ENCODE data around the gene HELZ2. TPM values are rescaled to one million over a fixed set of nuclear protein-coding genes. Genes with fewer than 3 reads are reported as not detected.

HELZ2 gene
- total RNA-seq, 1 donor from 2014 or later, result 188 TPM

DNA sequence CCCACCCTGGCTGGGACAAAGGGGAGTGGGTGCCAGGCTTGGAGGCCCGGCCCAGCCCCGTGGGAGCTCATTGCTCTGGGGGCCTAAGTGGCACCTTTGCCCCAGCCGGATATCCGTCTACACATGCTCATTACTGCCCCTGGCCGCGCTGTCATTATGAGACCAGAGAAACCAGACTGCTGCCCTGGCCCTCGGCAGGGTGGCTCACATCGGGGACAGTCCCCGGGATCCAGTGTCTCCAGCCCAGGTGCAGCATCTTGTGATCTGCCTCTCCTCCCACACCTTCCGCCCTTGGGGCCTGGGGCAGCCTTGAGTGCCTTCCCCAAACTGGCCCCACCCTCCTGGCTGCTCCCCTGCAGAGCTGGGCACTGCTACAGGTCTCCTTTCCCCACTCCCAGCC is 31.3 kb downstream of the HELZ2 start:
- Histone ChIP-seq H3K4me2 (ENCODE audit: low read length) (no peak overlapping the region), H3K4me1 (ENCODE audit: insufficient read depth, low read length) (peaks cover 2% of the 10 kb centered on the region), H2AFZ (ENCODE audit: low read depth, low read length) (no peak overlapping the region), H3K27me3 (ENCODE audit: insufficient read depth, low read length) (no peaks in the 10 kb centered on the region), H3K9ac (ENCODE audit: low read length) (no peak overlapping the region), H4K20me1 (ENCODE audit: insufficient read depth, low read length) (no peaks in the 10 kb centered on the region), H3K36me3 (ENCODE audit: insufficient read depth, low read length) (no peaks in the 10 kb centered on the region), H3K9me3 (ENCODE audit: insufficient read depth, low read depth, low read length) (no peaks in the 10 kb centered on the region), H3K4me3 (ENCODE audit: insufficient read depth, low read depth, low read length) (no peak overlapping the region), H3K79me2 (ENCODE audit: insufficient read depth, low read length) (no peaks in the 10 kb centered on the region), H3K27ac (ENCODE audit: low read depth, low read length) (no peak overlapping the region)
- FAIRE-seq (no peak), DNase-seq (ENCODE audit: low read depth) (no peak)
- Mint-ChIP-seq H3K9me3 (ENCODE audit: unreplicated experiment) (no peaks in the 10 kb centered on the region), H3K4me1 (ENCODE audit: low read depth, unreplicated experiment) (peaks cover 3% of the 10 kb centered on the region), H3K36me3 (ENCODE audit: low read depth, unreplicated experiment) (peaks cover 2% of the 10 kb centered on the region), H3K4me3 (ENCODE audit: unreplicated experiment) (no peak overlapping the region), H3K27me3 (ENCODE audit: low read depth, unreplicated experiment) (peaks cover 7% of the 10 kb centered on the region), H3K27ac (ENCODE audit: unreplicated experiment) (no peak overlapping the region)
- no peak for TF ChIP-seq EZH2 (IDR thresholded peaks at IDR 0.05; ENCODE audit: insufficient read depth, low read length)
- TF ChIP-seq, protein P1, sequence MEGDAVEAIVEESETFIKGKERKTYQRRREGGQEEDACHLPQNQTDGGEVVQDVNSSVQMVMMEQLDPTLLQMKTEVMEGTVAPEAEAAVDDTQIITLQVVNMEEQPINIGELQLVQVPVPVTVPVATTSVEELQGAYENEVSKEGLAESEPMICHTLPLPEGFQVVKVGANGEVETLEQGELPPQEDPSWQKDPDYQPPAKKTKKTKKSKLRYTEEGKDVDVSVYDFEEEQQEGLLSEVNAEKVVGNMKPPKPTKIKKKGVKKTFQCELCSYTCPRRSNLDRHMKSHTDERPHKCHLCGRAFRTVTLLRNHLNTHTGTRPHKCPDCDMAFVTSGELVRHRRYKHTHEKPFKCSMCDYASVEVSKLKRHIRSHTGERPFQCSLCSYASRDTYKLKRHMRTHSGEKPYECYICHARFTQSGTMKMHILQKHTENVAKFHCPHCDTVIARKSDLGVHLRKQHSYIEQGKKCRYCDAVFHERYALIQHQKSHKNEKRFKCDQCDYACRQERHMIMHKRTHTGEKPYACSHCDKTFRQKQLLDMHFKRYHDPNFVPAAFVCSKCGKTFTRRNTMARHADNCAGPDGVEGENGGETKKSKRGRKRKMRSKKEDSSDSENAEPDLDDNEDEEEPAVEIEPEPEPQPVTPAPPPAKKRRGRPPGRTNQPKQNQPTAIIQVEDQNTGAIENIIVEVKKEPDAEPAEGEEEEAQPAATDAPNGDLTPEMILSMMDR (IDR thresholded peaks at IDR 0.05; ENCODE audit: insufficient read depth, low read depth, low read length), result no peak

DNA sequence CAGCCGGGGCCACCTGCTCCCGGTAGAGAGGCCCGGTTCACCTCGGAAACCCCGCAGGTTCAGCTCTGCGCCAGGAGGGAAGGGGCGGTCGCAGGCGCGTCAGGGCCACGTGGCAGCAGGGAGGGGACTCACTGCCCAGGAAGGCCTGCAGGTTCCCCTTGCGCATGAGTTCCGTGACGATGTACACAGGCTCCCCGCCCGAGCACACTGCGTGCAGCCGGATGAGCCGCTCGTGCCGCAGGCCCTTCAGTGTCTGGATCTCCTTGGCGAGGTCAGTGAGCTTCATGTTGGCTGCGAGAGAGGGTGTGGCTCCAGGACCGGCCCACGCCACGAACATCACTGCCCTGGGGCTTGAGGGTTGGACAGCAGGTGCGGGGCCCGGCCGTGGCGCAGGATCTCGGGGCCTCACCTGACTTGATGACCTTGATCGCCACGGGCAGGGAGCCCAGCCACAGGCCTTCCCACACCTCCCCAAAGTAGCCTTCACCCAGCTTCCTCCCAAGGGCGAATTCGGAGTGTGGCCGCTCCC is 31.9 kb downstream of the HELZ2 start:
- Histone ChIP-seq H3K4me3 (ENCODE audit: insufficient read depth, low read depth, low read length) (no peak overlapping the region), H3K36me3 (ENCODE audit: insufficient read depth, low read length) (no peaks in the 10 kb centered on the region), H3K27ac (ENCODE audit: low read depth, low read length) (no peak overlapping the region), H3K4me1 (ENCODE audit: insufficient read depth, low read length) (peaks cover 5% of the 10 kb centered on the region), H4K20me1 (ENCODE audit: insufficient read depth, low read length) (no peaks in the 10 kb centered on the region), H2AFZ (ENCODE audit: low read depth, low read length) (no peak overlapping the region), H3K9ac (ENCODE audit: low read length) (no peak overlapping the region), H3K4me2 (ENCODE audit: low read length) (no peak overlapping the region), H3K79me2 (ENCODE audit: insufficient read depth, low read length) (no peaks in the 10 kb centered on the region), H3K27me3 (ENCODE audit: insufficient read depth, low read length) (no peaks in the 10 kb centered on the region), H3K9me3 (ENCODE audit: insufficient read depth, low read depth, low read length) (no peaks in the 10 kb centered on the region)
- TF ChIP-seq, protein P1 (IDR thresholded peaks at IDR 0.05; ENCODE audit: insufficient read depth, low read depth, low read length), result no peak
- TF ChIP-seq EZH2 (IDR thresholded peaks at IDR 0.05; ENCODE audit: insufficient read depth, low read length), result no peak
- peaks cover 3% of the 10 kb centered on the region for H3K4me1 Mint-ChIP-seq (ENCODE audit: low read depth, unreplicated experiment)
- FAIRE-seq, result no peak
- H3K36me3 Mint-ChIP-seq (ENCODE audit: low read depth, unreplicated experiment), result peaks cover 2% of the 10 kb centered on the region
- peaks cover 7% of the 10 kb centered on the region for H3K27me3 Mint-ChIP-seq (ENCODE audit: low read depth, unreplicated experiment)
- H3K4me3 Mint-ChIP-seq (ENCODE audit: unreplicated experiment), result no peak overlapping the region
- no peak overlapping the region for H3K27ac Mint-ChIP-seq (ENCODE audit: unreplicated experiment)
- no peaks in the 10 kb centered on the region for H3K9me3 Mint-ChIP-seq (ENCODE audit: unreplicated experiment)
- DNase-seq (ENCODE audit: low read depth), result no peak

DNA sequence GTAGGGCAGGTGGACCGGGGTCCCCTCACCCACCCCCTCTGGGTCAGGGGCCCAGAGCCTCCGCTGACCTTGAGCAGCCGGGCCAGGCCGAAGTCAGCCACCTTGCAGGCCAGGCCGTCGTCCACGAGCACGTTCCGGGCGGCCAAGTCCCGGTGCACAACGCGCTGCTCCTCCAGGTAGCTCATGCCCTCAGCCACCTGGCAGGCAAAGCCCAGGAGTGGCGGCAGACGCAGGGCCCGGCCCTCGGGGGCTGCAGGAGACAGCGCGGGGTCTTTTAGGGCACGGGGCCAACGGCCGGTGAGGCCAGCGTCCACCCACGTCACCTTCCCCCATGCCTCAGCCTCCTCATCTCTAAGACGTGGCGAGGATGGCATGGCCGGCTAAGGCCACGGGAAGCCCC is 32.7 kb downstream of the HELZ2 start:
- Mint-ChIP-seq H3K4me3 (ENCODE audit: unreplicated experiment) (no peak overlapping the region), H3K4me1 (ENCODE audit: low read depth, unreplicated experiment) (peaks cover 3% of the 10 kb centered on the region), H3K9me3 (ENCODE audit: unreplicated experiment) (no peaks in the 10 kb centered on the region), H3K36me3 (ENCODE audit: low read depth, unreplicated experiment) (peaks cover 2% of the 10 kb centered on the region), H3K27ac (ENCODE audit: unreplicated experiment) (no peak overlapping the region), H3K27me3 (ENCODE audit: low read depth, unreplicated experiment) (peaks cover 4% of the 10 kb centered on the region)
- TF ChIP-seq, protein P1 (IDR thresholded peaks at IDR 0.05; ENCODE audit: insufficient read depth, low read depth, low read length), result no peak
- TF ChIP-seq EZH2 (IDR thresholded peaks at IDR 0.05; ENCODE audit: insufficient read depth, low read length), result no peak
- no peaks in the 10 kb centered on the region for H3K79me2 ChIP-seq (ENCODE audit: insufficient read depth, low read length)
- no peaks in the 10 kb centered on the region for H3K27me3 ChIP-seq (ENCODE audit: insufficient read depth, low read length)
- DNase-seq (ENCODE audit: low read depth) (no peak), FAIRE-seq (no peak)
- H4K20me1 ChIP-seq (ENCODE audit: insufficient read depth, low read length), result no peaks in the 10 kb centered on the region
- no peaks in the 10 kb centered on the region for H3K36me3 ChIP-seq (ENCODE audit: insufficient read depth, low read length)
- H3K27ac ChIP-seq (ENCODE audit: low read depth, low read length), result no peak overlapping the region
- H2AFZ ChIP-seq (ENCODE audit: low read depth, low read length), result no peak overlapping the region
- no peak overlapping the region for H3K4me2 ChIP-seq (ENCODE audit: low read length)
- H3K4me3 ChIP-seq (ENCODE audit: insufficient read depth, low read depth, low read length), result no peak overlapping the region
- no peaks in the 10 kb centered on the region for H3K9me3 ChIP-seq (ENCODE audit: insufficient read depth, low read depth, low read length)
- H3K4me1 ChIP-seq (ENCODE audit: insufficient read depth, low read length), result peaks cover 5% of the 10 kb centered on the region
- H3K9ac ChIP-seq (ENCODE audit: low read length), result no peak overlapping the region
